HepG2 (cell line): Measurements from ENCODE around the gene PPP1R1B. TPM values are rescaled to one million over a fixed set of nuclear protein-coding genes. Genes with fewer than 3 reads are reported as not detected.
A peak's percentile ranks its signal among the peaks of the same experiment; 100 is the strongest.

Experiments used
- ATAC-seq: fragments of 200-7000 bp; cut with Tn5 transposase; 3 replicates; pipeline ENCODE4 v1.9.1; 2020; ENCODE audit warnings: mild to moderate bottlenecking, moderate library complexity
- BruUV-seq: library from RNA; stranded (reverse); fragments of 400-500 nt; replicated peaks from 2 replicates; lab custom pipeline; 2021; lab: Mats Ljungman, UMichigan
- CTCF ChIA-PET: fragments of 300-600 bp; formaldehyde crosslinking; extraction: SDS; loops from one replicate; lab custom pipeline; 2021; ENCODE audit warnings: low total read pairs, inconsistent platforms, low intra/inter-chr PET ratio; lab: Yijun Ruan, JAX
- POLR2A ChIA-PET: fragments of 350-600 bp; sonication (Branson Sonifier 250); formaldehyde crosslinking; loops from one replicate; lab custom pipeline; 2020; ENCODE audit warnings: antibody characterized with exemption, inconsistent platforms; lab: Yijun Ruan, JAX
- DNase-seq: peaks from one replicate; pipeline ENCODE4 v3.0.0-alpha.2; 2015; ENCODE audit warnings: low spot score
- FAIRE-seq: peaks from 3 replicates; lab custom pipeline; 2011; peaks lifted over from hg19 to GRCh38; lab: Jason Lieb, UNC
- H2AFZ ChIP-seq: one replicate; pipeline ENCODE4 v1.6.1; 2011; ENCODE audit warnings: low read length, inconsistent platforms
- H3K27ac ChIP-seq: fragments of 300-600 bp; 3 replicates; pipeline ENCODE4 v1.8.0; 2011; ENCODE audit warnings: mixed run types, mild to moderate bottlenecking, mixed read lengths, low read length, inconsistent platforms; ENCODE audit not compliant: insufficient read depth; ENCODE audit errors: extremely low read length
- H3K27me3 ChIP-seq, 2 experiments: fragments of 200-600 bp in 1 of 2; 2 replicates in 1 of 2; 3 replicates in 1 of 2; pipeline versions ENCODE4 v1.6.0 to v1.8.0; 2011; ENCODE audit warnings: low read length in 2 of 2, mild to moderate bottlenecking in 2 of 2, moderate library complexity in 2 of 2, inconsistent platforms in 1 of 2; ENCODE audit not compliant: insufficient read depth in 2 of 2, control insufficient read depth in 1 of 2
- H3K36me3 ChIP-seq, 2 experiments: fragments of 200-600 bp in 1 of 2; replicated peaks in 1 of 2; 2 replicates in 1 of 2; 3 replicates in 1 of 2; pipeline versions ENCODE4 v1.5.1 to v1.8.0; 2011; ENCODE audit warnings: low read length in 2 of 2, inconsistent platforms in 1 of 2; ENCODE audit not compliant: insufficient read depth in 2 of 2, control insufficient read depth in 1 of 2
- H3K4me1 ChIP-seq: 2 replicates; pipeline ENCODE4 v1.5.1; 2012; ENCODE audit warnings: low read length, inconsistent platforms; ENCODE audit not compliant: insufficient read depth
- H3K4me2 ChIP-seq: 2 replicates; pipeline ENCODE4 v1.6.0; 2011; ENCODE audit warnings: low read depth, low read length, inconsistent platforms
- H3K4me3 ChIP-seq, 3 experiments: fragments of 200-600 bp in 1 of 3; sonication (generic), shearing (Covaris generic) in 1 of 3; replicated peaks in 1 of 3; 2 replicates each; pipeline ENCODE4 v1.5.1; 2011 to 2016; ENCODE audit warnings: low read length in 3 of 3, inconsistent platforms in 2 of 3, low read depth in 2 of 3, mild to moderate bottlenecking in 2 of 3, control low read depth in 1 of 3, mixed read lengths in 1 of 3; ENCODE audit not compliant: insufficient read depth in 1 of 3
- H3K79me2 ChIP-seq: one replicate; pipeline ENCODE4 v1.6.1; 2011; ENCODE audit warnings: low read length, inconsistent platforms; ENCODE audit not compliant: insufficient read depth
- H3K9ac ChIP-seq: 2 replicates; pipeline ENCODE4 v1.6.0; 2011; ENCODE audit warnings: mild to moderate bottlenecking, low read depth, low read length, inconsistent platforms; ENCODE audit not compliant: insufficient read depth
- H3K9me3 ChIP-seq: 2 replicates; pipeline ENCODE4 v1.5.1; 2012; ENCODE audit warnings: mild to moderate bottlenecking, low read length
- H4K20me1 ChIP-seq: 2 replicates; pipeline ENCODE4 v1.6.0; 2011; ENCODE audit warnings: inconsistent platforms, mild to moderate bottlenecking, low read length, moderate library complexity; ENCODE audit not compliant: insufficient read depth
- GATAD1 ChIP-seq: IDR thresholded peaks from 2 replicates; pipeline ENCODE4 v1.6.1; 2016; ENCODE audit warnings: missing genetic modification reagents, missing compliant biosample characterization
- GLI4 ChIP-seq: sonication (generic); formaldehyde crosslinking; IDR thresholded peaks from 2 replicates; pipeline ENCODE4 v1.5.1; 2020; ENCODE audit warnings: missing genetic modification reagents, mild to moderate bottlenecking, moderate library complexity, borderline replicate concordance
- LCORL ChIP-seq, 2 experiments: fragments of 450-650 bp in 1 of 2; sonication (generic) in 1 of 2; formaldehyde crosslinking in 1 of 2; IDR thresholded peaks; 2 replicates each; pipeline versions ENCODE4 v1.5.0 to v1.6.1; 2017 to 2020; ENCODE audit warnings: antibody characterized with exemption in 1 of 2, missing genetic modification reagents in 1 of 2
- MXI1 ChIP-seq: IDR thresholded peaks from 3 replicates; pipeline ENCODE4 v1.6.1; 2012; ENCODE audit warnings: low read depth, low read length, inconsistent platforms, borderline replicate concordance
- NFKBIZ ChIP-seq: IDR thresholded peaks from 2 replicates; pipeline ENCODE4 v1.6.1; 2018; ENCODE audit warnings: missing genetic modification reagents, missing compliant biosample characterization
- ZNF326 ChIP-seq: sonication (generic); formaldehyde crosslinking; IDR thresholded peaks from 2 replicates; pipeline ENCODE4 v1.4.0; 2020; ENCODE audit warnings: missing genetic modification reagents, borderline replicate concordance
- ZNF552 ChIP-seq: sonication (generic); formaldehyde crosslinking; IDR thresholded peaks from 2 replicates; pipeline ENCODE4 v1.9.0; 2022; ENCODE audit warnings: missing genetic modification reagents, mild to moderate bottlenecking, borderline replicate concordance
- ZNF629 ChIP-seq: sonication (generic); formaldehyde crosslinking; conservative IDR thresholded peaks from 2 replicates; pipeline ENCODE4 v1.5.0; 2020; ENCODE audit warnings: missing genetic modification reagents
- WGBS: methylation state at CpG from one replicate; pipeline ENCODE4 v1.1.6; 2017; ENCODE audit warnings: low lambda C conversion rate; 5-methylcytosine and 5-hydroxymethylcytosine counted together
- in situ Hi-C: cut with HindIII; loops from 2 replicates; pipeline ENCODE4 v1.10.0; 2017; ENCODE audit warnings: low pct_unique_long_range_greater_than_20kb; ENCODE audit not compliant: extremely low pct_ligation_motif_present
- intact Hi-C: fragments of 100-400 bp; cut with micrococcal nuclease; formaldehyde crosslinking; loops from one replicate; pipeline ENCODE4 v1.10.0; 2022; ENCODE audit not compliant: unreplicated experiment
- polyA plus RNA-seq, 8 experiments: library from polyadenylated mRNA; depleted of rRNA in 3 of 8; stranded (reverse) in 7 of 8; unstranded in 1 of 8; fragments of >200 nt; fragmentation: Illumina TruSeq in 4 of 8; extraction: Trizol in 4 of 8; gene quantifications; 2 replicates each; pipeline versions ENCODE4 v1.2.1 to v1.2.3, GENCODE V29; 2011 to 2016; ENCODE audit warnings: low read depth in 4 of 8, missing spikeins in 1 of 8, mixed read lengths in 1 of 8; ENCODE audit not compliant: insufficient read depth in 1 of 8
- total RNA-seq, 5 experiments: library from RNA; depleted of rRNA; stranded (reverse); fragments of >200 nt; fragmentation: Illumina TruSeq; extraction: Trizol; gene quantifications; 2 replicates each; pipeline ENCODE4 v1.2.3, GENCODE V29; 2016; ENCODE audit warnings: low read depth in 1 of 5

Gene PPP1R1B
- total and polyA plus RNA-seq, 2 of the 13 experiments (the other 11 are each of a cell fraction or from before 2014, with no cell fraction given), result 0.08 TPM; not detected in 1

GRCh38 chr17:39639043-39639442 is 12.3 kb downstream of the PPP1R1B start:
- POLR2A ChIA-PET, result no interaction called here

GRCh38 chr17:39639566-39640458 is 13.1 kb downstream of the PPP1R1B start:
- intact Hi-C loops (no loop called here), in situ Hi-C loops (no loop called here)
- no peak for FAIRE-seq
- H3K27ac ChIP-seq, result no peak overlapping the region
- peaks cover 3% of the 10 kb centered on the region for H4K20me1 ChIP-seq
- peaks cover 67% of the 10 kb centered on the region for H3K4me1 ChIP-seq
- ChIA-PET CTCF (no interaction called here), POLR2A (no interaction called here)
- H3K4me2 ChIP-seq, result no peak overlapping the region
- no peaks in the 10 kb centered on the region for H3K9me3 ChIP-seq
- no peak overlapping the region for H3K4me3 ChIP-seq
- peaks cover 0 to 2% of the 10 kb centered on the region in 2 experiments; a peak in 2 of 5 replicates for H3K36me3 ChIP-seq
- TF ChIP-seq ZNF552, result no peak
- TF ChIP-seq MXI1, result no peak
- TF ChIP-seq NFKBIZ, result no peak
- peak; percentile 66 for TF ChIP-seq ZNF629 (CRISPR knock-in tag)
- TF ChIP-seq GLI4 (CRISPR knock-in tag), result no peak
- no peak for DNase-seq
- 93% methylated on average over 11 of the region's 11 CpGs for WGBS
- H3K27me3 ChIP-seq, result no peaks in the 10 kb centered on the region; a peak in 1 of 5 replicates
- H2AFZ ChIP-seq, result no peak overlapping the region
- no TSS peak for BruUV-seq
- H3K79me2 ChIP-seq, result peaks cover 60% of the 10 kb centered on the region
- ATAC-seq, result no peak
- H3K9ac ChIP-seq, result no peak overlapping the region

More at GRCh38 chr17:39639043-39639442, 12.3 kb downstream of the PPP1R1B start:
- Histone ChIP-seq H3K27ac (no peak overlapping the region), H3K36me3 (peaks cover 0 to 2% of the 10 kb centered on the region in 2 experiments; a peak in 2 of 5 replicates), H3K4me1 (peaks cover 72% of the 10 kb centered on the region), H4K20me1 (peaks cover 3% of the 10 kb centered on the region), H3K9me3 (no peaks in the 10 kb centered on the region)
- CTCF ChIA-PET, result no interaction called here
- intact Hi-C loops, result no loop called here
- no TSS peak for BruUV-seq
- no peak for DNase-seq
- TF ChIP-seq ZNF326 (no peak), LCORL (IDR thresholded peaks at IDR 0.05) (peak; percentile 54), LCORL (CRISPR knock-in tag; IDR thresholded peaks at IDR 0.05) (no peak), GATAD1 (no peak)
- TF ChIP-seq, all 625 proteins: peak for 1
- ATAC-seq (no peak), FAIRE-seq (no peak)
- Histone ChIP-seq H3K27me3 (no peaks in the 10 kb centered on the region; a peak in 1 of 5 replicates), H2AFZ (no peak overlapping the region), H3K4me2 (0 out of 2 replicates have a peak overlapping the region, but pooled peaks have one; percentile 99), H3K4me3 (no peak overlapping the region), H3K9ac (no peak overlapping the region), H3K79me2 (peaks cover 56% of the 10 kb centered on the region)
- in situ Hi-C loops, result no loop called here
- 89% methylated on average over 2 of the region's 2 CpGs for WGBS
